Right atrium auricular region (tissue), 2 donors: ENCODE data around the gene TGFB1. TPM values are rescaled to one million over a fixed set of nuclear protein-coding genes. Genes with fewer than 3 reads are reported as not detected.

Experiments
- DNase-seq: peaks from one replicate; pipeline ENCODE4 v3.0.0-alpha.2; 2019; ENCODE audit warnings: low spot score
- H3K27ac ChIP-seq, 2 donors: fragments of 200-600 bp; sonication (generic); 1 replicate in 1 of 2; 2 replicates in 1 of 2; pipeline ENCODE4 v1.5.1; 2016 to 2019
- H3K27me3 ChIP-seq, 2 donors: fragments of 200-600 bp; sonication (generic); one replicate each; pipeline versions ENCODE4 v1.5.1 to v1.6.0; 2017 to 2019
- H3K36me3 ChIP-seq: fragments of 200-600 bp; sonication (generic); one replicate; pipeline ENCODE4 v1.5.1; 2016
- H3K4me1 ChIP-seq, 2 donors: fragments of 200-600 bp; sonication (generic); one replicate each; pipeline versions ENCODE4 v1.5.1 to v1.6.0; 2017 to 2019
- H3K4me3 ChIP-seq, 2 donors: fragments of 200-600 bp; sonication (generic); 1 replicate in 1 of 2; 2 replicates in 1 of 2; pipeline ENCODE4 v1.5.1; 2017 to 2019; ENCODE audit warnings: mild to moderate bottlenecking in 1 of 2, moderate library complexity in 1 of 2
- H3K9me3 ChIP-seq, 2 donors: fragments of 200-600 bp; sonication (generic); one replicate each; pipeline ENCODE4 v1.5.1; 2019
- total RNA-seq, 2 donors: library from RNA; depleted of rRNA; stranded (reverse); fragments of >200 nt; gene quantifications; one replicate each; pipeline ENCODE4 v1.1.0, GENCODE V29; 2016
- TF ChIP-seq, protein P1 (sequence below), 2 donors: fragments of 200-600 bp; sonication (generic); IDR thresholded peaks; one replicate each; pipeline ENCODE4 v1.5.1; 2019; ENCODE audit warnings: antibody characterized with exemption in 2 of 2

TGFB1 gene
- total RNA-seq, 2 donors from 2014 or later = 17.6 to 33.7 TPM

DNA sequence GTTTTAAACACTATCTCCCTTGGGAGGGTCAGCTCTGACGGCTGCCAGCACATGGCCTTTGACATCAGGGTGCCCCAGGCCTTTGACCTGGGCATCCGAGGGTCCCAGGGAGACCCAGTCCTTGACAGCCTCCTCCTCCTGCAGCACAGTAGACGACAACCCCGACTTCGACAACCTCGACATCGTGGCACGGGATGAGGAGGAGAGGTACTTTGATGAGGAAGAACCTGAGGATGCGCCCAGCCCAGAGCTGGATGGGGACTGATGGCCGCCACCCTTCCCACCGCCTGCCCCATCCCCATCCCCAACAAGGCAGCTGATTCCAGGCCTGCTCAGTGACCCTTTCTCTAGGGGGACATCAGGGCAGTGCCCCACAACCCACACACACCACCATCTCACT is 31.3 kb downstream of the TGFB1 start:
- no peak overlapping the region for H3K4me3 ChIP-seq
- no peaks in the 10 kb centered on the region for H3K27me3 ChIP-seq
- H3K4me1 ChIP-seq = peaks cover 7 to 65% of the 10 kb centered on the region in 2 donors
- TF ChIP-seq, protein P1, sequence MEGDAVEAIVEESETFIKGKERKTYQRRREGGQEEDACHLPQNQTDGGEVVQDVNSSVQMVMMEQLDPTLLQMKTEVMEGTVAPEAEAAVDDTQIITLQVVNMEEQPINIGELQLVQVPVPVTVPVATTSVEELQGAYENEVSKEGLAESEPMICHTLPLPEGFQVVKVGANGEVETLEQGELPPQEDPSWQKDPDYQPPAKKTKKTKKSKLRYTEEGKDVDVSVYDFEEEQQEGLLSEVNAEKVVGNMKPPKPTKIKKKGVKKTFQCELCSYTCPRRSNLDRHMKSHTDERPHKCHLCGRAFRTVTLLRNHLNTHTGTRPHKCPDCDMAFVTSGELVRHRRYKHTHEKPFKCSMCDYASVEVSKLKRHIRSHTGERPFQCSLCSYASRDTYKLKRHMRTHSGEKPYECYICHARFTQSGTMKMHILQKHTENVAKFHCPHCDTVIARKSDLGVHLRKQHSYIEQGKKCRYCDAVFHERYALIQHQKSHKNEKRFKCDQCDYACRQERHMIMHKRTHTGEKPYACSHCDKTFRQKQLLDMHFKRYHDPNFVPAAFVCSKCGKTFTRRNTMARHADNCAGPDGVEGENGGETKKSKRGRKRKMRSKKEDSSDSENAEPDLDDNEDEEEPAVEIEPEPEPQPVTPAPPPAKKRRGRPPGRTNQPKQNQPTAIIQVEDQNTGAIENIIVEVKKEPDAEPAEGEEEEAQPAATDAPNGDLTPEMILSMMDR (IDR thresholded peaks at IDR 0.05) = no peak
- H3K9me3 ChIP-seq = no peaks in the 10 kb centered on the region
- peak overlapping the region; percentile 93 to 97 for H3K27ac ChIP-seq
- peaks cover 33% of the 10 kb centered on the region for H3K36me3 ChIP-seq
- DNase-seq = no peak

DNA sequence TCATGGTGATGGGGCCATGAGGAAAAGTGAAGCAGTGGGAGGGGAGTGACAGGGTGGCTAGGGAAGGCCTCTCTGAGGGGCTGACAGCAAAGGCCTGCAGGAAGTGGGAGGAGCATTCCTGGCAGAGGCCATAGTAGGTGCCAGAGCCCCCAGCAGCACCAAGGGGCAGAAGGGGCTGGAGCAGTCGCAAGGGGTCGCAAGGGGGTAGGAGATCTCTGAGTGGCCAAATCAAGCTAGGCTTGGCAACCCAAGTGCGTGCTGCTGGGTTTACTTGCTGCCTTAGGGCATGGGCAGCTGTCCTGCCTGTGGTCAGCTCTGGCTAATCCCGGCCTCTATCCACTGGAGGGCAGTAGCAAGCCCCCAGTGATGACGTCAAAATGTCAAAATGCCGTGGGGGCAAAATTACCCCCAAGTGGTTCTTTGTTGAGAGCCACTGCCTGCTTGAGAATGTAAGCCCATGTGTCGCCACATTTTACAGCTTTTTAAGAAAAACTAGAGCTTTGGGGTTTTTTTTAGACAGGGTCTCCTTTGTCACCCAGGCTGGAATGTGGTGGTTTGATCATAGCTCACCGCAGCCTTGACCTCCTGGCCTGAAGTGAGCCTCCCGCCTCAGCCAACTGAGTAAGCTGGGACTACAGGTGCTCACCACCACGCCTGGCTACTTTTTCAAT is 32.0 kb downstream of the TGFB1 start:
- no peak for DNase-seq
- H3K4me1 ChIP-seq = peaks cover 7 to 58% of the 10 kb centered on the region in 2 donors
- H3K4me3 ChIP-seq = no peak overlapping the region
- no peaks in the 10 kb centered on the region for H3K9me3 ChIP-seq
- TF ChIP-seq, protein P1 (IDR thresholded peaks at IDR 0.05) = peak; percentile 55 to 81
- H3K27me3 ChIP-seq = no peaks in the 10 kb centered on the region
- H3K27ac ChIP-seq = peak overlapping the region; percentile 93 to 97
- H3K36me3 ChIP-seq = peaks cover 40% of the 10 kb centered on the region

DNA sequence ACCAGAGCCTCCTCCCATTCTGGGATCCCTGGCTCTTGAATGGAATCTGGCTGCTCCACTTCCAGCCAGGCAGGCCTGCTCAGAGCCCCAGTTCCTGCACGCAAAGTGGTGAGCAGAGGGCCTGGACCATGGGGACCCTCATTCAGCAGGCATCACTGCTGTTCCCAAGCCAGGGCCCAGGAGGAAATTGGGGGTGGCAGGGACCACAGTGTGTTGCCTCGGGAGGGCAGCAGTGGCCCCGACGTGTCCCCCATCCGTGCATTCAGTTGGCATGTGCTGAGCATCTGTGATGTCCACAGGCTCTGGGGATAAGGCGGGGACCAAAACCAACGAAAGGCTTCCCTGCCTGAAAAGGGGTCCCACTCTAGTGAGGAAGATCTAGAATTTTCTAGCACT is 32.5 kb downstream of the TGFB1 start:
- Histone ChIP-seq H3K9me3 (no peaks in the 10 kb centered on the region), H3K4me1 (peaks cover 7 to 52% of the 10 kb centered on the region in 2 donors), H3K4me3 (no peak overlapping the region), H3K36me3 (peaks cover 45% of the 10 kb centered on the region), H3K27ac (peak overlapping the region in 1 of 2 donors; percentile 93), H3K27me3 (no peaks in the 10 kb centered on the region)
- no peak for DNase-seq
- TF ChIP-seq, protein P1 (IDR thresholded peaks at IDR 0.05) = no peak

DNA sequence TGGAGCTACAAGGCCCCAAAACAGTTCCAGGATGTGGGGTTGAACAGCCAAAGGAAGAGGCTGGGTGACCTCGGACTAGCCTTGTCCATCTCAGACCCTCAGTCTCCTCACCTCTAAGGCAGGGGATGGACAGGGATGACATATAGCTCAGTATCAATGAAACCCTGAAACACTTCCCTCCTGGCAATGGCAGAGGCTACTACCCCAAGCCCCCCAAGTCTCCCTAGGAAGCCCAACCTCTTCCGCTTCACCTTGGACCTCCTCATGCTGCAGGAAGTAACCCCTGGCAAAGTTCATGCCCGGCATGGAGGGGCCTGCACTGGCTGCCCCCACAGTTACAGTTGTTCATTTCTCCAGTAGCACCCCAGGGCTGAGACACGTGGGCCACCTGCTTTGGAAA is 33.2 kb downstream of the TGFB1 start:
- H3K27me3 ChIP-seq = no peaks in the 10 kb centered on the region
- no peaks in the 10 kb centered on the region for H3K9me3 ChIP-seq
- H3K27ac ChIP-seq = no peak overlapping the region
- no peak overlapping the region for H3K4me3 ChIP-seq
- H3K4me1 ChIP-seq = peaks cover 7 to 46% of the 10 kb centered on the region in 2 donors
- TF ChIP-seq, protein P1 (IDR thresholded peaks at IDR 0.05) = no peak
- H3K36me3 ChIP-seq = peaks cover 51% of the 10 kb centered on the region
- DNase-seq = no peak

DNA sequence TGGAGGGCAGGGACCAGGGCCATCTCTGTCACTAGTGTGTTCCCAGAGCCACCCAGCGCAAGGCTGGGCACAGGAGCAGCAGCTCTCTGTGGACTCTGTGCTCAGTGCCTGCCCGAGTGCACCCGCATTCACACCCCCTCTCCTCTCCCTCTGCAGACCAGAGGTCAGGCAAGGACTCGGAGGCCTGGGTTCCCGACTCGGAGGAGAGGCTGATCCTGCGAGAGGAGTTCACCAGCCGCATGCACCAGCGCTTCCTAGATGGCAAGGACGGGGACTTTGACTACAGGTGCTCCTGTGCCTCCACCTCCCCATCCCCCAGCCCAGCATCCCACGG is 33.6 kb downstream of the TGFB1 start:
- Histone ChIP-seq H3K27me3 (no peaks in the 10 kb centered on the region), H3K4me1 (peaks cover 7 to 42% of the 10 kb centered on the region in 2 donors), H3K9me3 (no peaks in the 10 kb centered on the region), H3K36me3 (peaks cover 56% of the 10 kb centered on the region), H3K27ac (no peak overlapping the region), H3K4me3 (no peak overlapping the region)
- TF ChIP-seq, protein P1 (IDR thresholded peaks at IDR 0.05) = no peak
- no peak for DNase-seq
